H1 (cell line): ENCODE results near the gene OTOF. TPM values are rescaled to one million over a fixed set of nuclear protein-coding genes. Genes with fewer than 3 reads are reported as not detected.
A peak's percentile ranks its signal among the peaks of the same experiment; 100 is the strongest.

Experiments used
- CTCF ChIA-PET: fragments of 300-600 bp; sonication (Branson Sonifier 250); formaldehyde crosslinking; loops from one replicate; lab custom pipeline; 2021; ENCODE audit not compliant: partially characterized antibody; lab: Charles Lee
- POLR2A ChIA-PET: fragments of 300-600 bp; sonication (Branson Sonifier 250); formaldehyde crosslinking; loops from one replicate; lab custom pipeline; 2021; ENCODE audit warnings: inconsistent platforms; ENCODE audit not compliant: partially characterized antibody; lab: Charles Lee
- DNase-seq, 2 experiments: peaks; one replicate each; pipeline versions ENCODE4 v3.0.0 to v3.0.0-alpha.2; 2010 to 2022; ENCODE audit warnings: low spot score in 2 of 2, low read depth in 1 of 2, mixed read lengths in 1 of 2
- FAIRE-seq: peaks from 2 replicates; lab custom pipeline; 2011; peaks lifted over from hg19 to GRCh38; lab: Jason Lieb, UNC
- H2AFZ ChIP-seq: 2 replicates; pipeline ENCODE4 v1.8.1; 2012; ENCODE audit warnings: low read length, inconsistent platforms
- H2AK5ac ChIP-seq: 2 replicates; pipeline ENCODE4 v1.6.1; 2013; ENCODE audit warnings: low read depth, low read length
- H2BK120ac ChIP-seq: replicated peaks from 2 replicates; pipeline ENCODE3; 2013; ENCODE audit warnings: low read depth, low read length, inconsistent platforms
- H2BK12ac ChIP-seq: 2 replicates; pipeline ENCODE4 v1.6.1; 2013; ENCODE audit warnings: low read depth, low read length
- H2BK15ac ChIP-seq: 2 replicates; pipeline ENCODE4 v1.6.1; 2013; ENCODE audit warnings: low read length
- H2BK20ac ChIP-seq: 2 replicates; pipeline ENCODE4 v1.6.1; 2013; ENCODE audit warnings: low read length
- H2BK5ac ChIP-seq: 2 replicates; pipeline ENCODE4 v1.6.1; 2013; ENCODE audit warnings: low read depth, low read length
- H3K14ac ChIP-seq: 2 replicates; pipeline ENCODE4 v1.6.1; 2013; ENCODE audit warnings: inconsistent platforms; ENCODE audit not compliant: insufficient read length
- H3K18ac ChIP-seq: 2 replicates; pipeline ENCODE4 v1.6.1; 2013; ENCODE audit warnings: low read length; ENCODE audit errors: extremely low read depth
- H3K23ac ChIP-seq: 2 replicates; pipeline ENCODE4 v1.6.1; 2013; ENCODE audit warnings: inconsistent platforms; ENCODE audit not compliant: insufficient read length
- H3K23me2 ChIP-seq: 2 replicates; pipeline ENCODE4 v1.6.1; 2013; ENCODE audit warnings: low read depth, low read length
- H3K27ac ChIP-seq: 2 replicates; pipeline ENCODE4 v1.6.1; 2011; ENCODE audit warnings: low read depth, low read length, inconsistent platforms
- H3K27me3 ChIP-seq, 4 experiments: replicated peaks in 1 of 4; 1 replicate in 1 of 4; 2 replicates in 3 of 4; pipeline versions ENCODE4 v1.6.1 to v1.8.1; 2011 to 2013; ENCODE audit warnings: low read length in 3 of 4, mild to moderate bottlenecking in 3 of 4, inconsistent platforms in 2 of 4, mixed read lengths in 2 of 4, moderate library complexity in 1 of 4; ENCODE audit not compliant: control insufficient read depth in 3 of 4, insufficient read depth in 3 of 4; ENCODE audit errors: extremely low read depth in 1 of 4
- H3K36me3 ChIP-seq, 4 experiments: 2 replicates each; pipeline versions ENCODE4 v1.6.1 to v1.8.1; 2011 to 2013; ENCODE audit warnings: mild to moderate bottlenecking in 4 of 4, low read length in 3 of 4, moderate library complexity in 2 of 4, control low read depth in 1 of 4, inconsistent platforms in 1 of 4; ENCODE audit not compliant: insufficient read depth in 4 of 4, control insufficient read depth in 2 of 4
- H3K4ac ChIP-seq: replicated peaks from 2 replicates; pipeline ENCODE3; 2013; ENCODE audit warnings: low read length, low read depth, mixed read lengths, inconsistent platforms; ENCODE audit not compliant: insufficient read length
- H3K4me1 ChIP-seq, 4 experiments: replicated peaks in 1 of 4; 1 replicate in 1 of 4; 2 replicates in 3 of 4; pipeline versions ENCODE4 v1.6.1 to v1.8.1; 2011 to 2013; ENCODE audit warnings: low read length in 3 of 4, inconsistent platforms in 2 of 4, mixed read lengths in 1 of 4; ENCODE audit not compliant: insufficient read depth in 4 of 4, control insufficient read depth in 3 of 4
- H3K4me2 ChIP-seq, 2 experiments: 2 replicates each; pipeline versions ENCODE4 v1.6.1 to v1.8.1; 2011 to 2013; ENCODE audit warnings: low read depth in 2 of 2, low read length in 2 of 2, control low read depth in 1 of 2, inconsistent platforms in 1 of 2, mild to moderate bottlenecking in 1 of 2; ENCODE audit not compliant: insufficient read depth in 1 of 2
- H3K4me3 ChIP-seq, 4 experiments: fragments of 200-600, 300-600 bp in 1 of 4; sonication (generic), shearing (Covaris generic), sonication (Bioruptor Twin) in 1 of 4; 2 replicates each; pipeline versions ENCODE4 v1.5.1 to v1.8.1; 2011 to 2016; ENCODE audit warnings: low read length in 4 of 4, low read depth in 3 of 4, control low read depth in 2 of 4, inconsistent platforms in 2 of 4, mild to moderate bottlenecking in 2 of 4, mixed read lengths in 1 of 4, moderate library complexity in 1 of 4; ENCODE audit not compliant: insufficient read depth in 2 of 4; ENCODE audit errors: extremely low read depth in 1 of 4
- H3K56ac ChIP-seq: replicated peaks from 2 replicates; pipeline ENCODE3; 2013; ENCODE audit warnings: low read depth, mild to moderate bottlenecking, mixed read lengths, low read length, inconsistent platforms; ENCODE audit not compliant: insufficient read length
- H3K79me1 ChIP-seq: 2 replicates; pipeline ENCODE4 v1.6.1; 2013; ENCODE audit warnings: low read depth, low read length, control low read depth
- H3K79me2 ChIP-seq, 2 experiments: 2 replicates each; pipeline versions ENCODE4 v1.6.1 to v1.8.1; 2012 to 2013; ENCODE audit warnings: low read length in 2 of 2, mild to moderate bottlenecking in 2 of 2, inconsistent platforms in 1 of 2; ENCODE audit not compliant: insufficient read depth in 2 of 2, control insufficient read depth in 1 of 2
- H3K9ac ChIP-seq, 4 experiments: replicated peaks in 1 of 4; 1 replicate in 1 of 4; 2 replicates in 3 of 4; pipeline versions ENCODE4 v1.6.1 to v1.8.1; 2011 to 2013; ENCODE audit warnings: low read depth in 3 of 4, low read length in 3 of 4, control low read depth in 2 of 4, mild to moderate bottlenecking in 2 of 4, moderate library complexity in 2 of 4, inconsistent platforms in 1 of 4; ENCODE audit errors: extremely low read depth in 1 of 4
- H3K9me3 ChIP-seq, 2 experiments: 2 replicates each; pipeline versions ENCODE4 v1.6.1 to v1.8.1; 2012 to 2013; ENCODE audit warnings: mild to moderate bottlenecking in 2 of 2, moderate library complexity in 2 of 2, control low read depth in 1 of 2, inconsistent platforms in 1 of 2, low read depth in 1 of 2, low read length in 1 of 2, mixed read lengths in 1 of 2; ENCODE audit not compliant: insufficient read depth in 2 of 2
- H4K20me1 ChIP-seq, 2 experiments: replicated peaks in 1 of 2; 2 replicates each; pipeline versions ENCODE3 to v1.8.1; 2011 to 2013; ENCODE audit warnings: inconsistent platforms in 2 of 2, low read length in 2 of 2, mild to moderate bottlenecking in 1 of 2; ENCODE audit not compliant: insufficient read depth in 2 of 2, control insufficient read depth in 1 of 2
- H4K5ac ChIP-seq: 2 replicates; pipeline ENCODE4 v1.6.1; 2013; ENCODE audit warnings: low read length, low read depth, mixed read lengths, inconsistent platforms; ENCODE audit not compliant: insufficient read length
- H4K8ac ChIP-seq: 2 replicates; pipeline ENCODE4 v1.8.0; 2013; ENCODE audit warnings: mild to moderate bottlenecking, moderate library complexity, low read length, inconsistent platforms; ENCODE audit not compliant: insufficient read depth; ENCODE audit errors: extremely low read depth
- H4K91ac ChIP-seq: replicated peaks from 2 replicates; pipeline ENCODE3; 2013; ENCODE audit warnings: low read length, mixed read lengths, inconsistent platforms; ENCODE audit not compliant: insufficient read length
- BRCA1 ChIP-seq: IDR thresholded peaks from 2 replicates; pipeline ENCODE4 v1.6.1; 2012; ENCODE audit warnings: low read depth, low read length, improper control_type of control experiment
- CBX5 ChIP-seq: fragments of 300-800, 300-1000 bp; sonication (generic); IDR thresholded peaks from 2 replicates; pipeline ENCODE4 v1.7.1; 2016; ENCODE audit warnings: antibody characterized with exemption, low read length, low read depth
- EP300 ChIP-seq, 2 experiments: IDR thresholded peaks; 1 replicate in 1 of 2; 2 replicates in 1 of 2; pipeline ENCODE4 v1.6.1; 2011 to 2012; ENCODE audit warnings: low read depth in 2 of 2, low read length in 2 of 2, mild to moderate bottlenecking in 2 of 2, borderline replicate concordance in 1 of 2, inconsistent platforms in 1 of 2, moderate library complexity in 1 of 2
- JUN ChIP-seq: IDR thresholded peaks from 2 replicates; pipeline ENCODE4 v1.6.1; 2011; ENCODE audit warnings: low read depth, mild to moderate bottlenecking, improper control_type of control experiment, low read length
- KDM4A ChIP-seq: IDR thresholded peaks from one replicate; pipeline ENCODE4 v1.7.1; 2012; ENCODE audit warnings: low read depth, mild to moderate bottlenecking, moderate library complexity, low read length, inconsistent platforms; ENCODE audit not compliant: severe bottlenecking
- KDM5A ChIP-seq: fragments of 200-600 bp; IDR thresholded peaks from 2 replicates; pipeline ENCODE4 v1.7.1; 2012; ENCODE audit warnings: mild to moderate bottlenecking, low read length, inconsistent platforms, mixed read lengths
- NRF1 ChIP-seq: IDR thresholded peaks from 2 replicates; pipeline ENCODE4 v1.6.1; 2011; ENCODE audit warnings: mild to moderate bottlenecking, low read depth, low read length, improper control_type of control experiment
- PHF8 ChIP-seq: fragments of 200-600 bp; sonication (generic); conservative IDR thresholded peaks from 2 replicates; pipeline ENCODE4 v1.7.1; 2012; ENCODE audit warnings: low read depth, mild to moderate bottlenecking, inconsistent platforms, low read length, moderate library complexity
- POLR2A ChIP-seq, 2 experiments: IDR thresholded peaks; 1 replicate in 1 of 2; 2 replicates in 1 of 2; pipeline ENCODE4 v1.6.1; 2011; ENCODE audit warnings: low read depth in 2 of 2, low read length in 2 of 2, mild to moderate bottlenecking in 2 of 2; ENCODE audit errors: control extremely low read depth in 1 of 2
- WGBS, 2 experiments: shearing (Covaris generic) in 1 of 2; methylation state at CpG; one replicate each; pipeline versions ENCODE4 v1.1.6 to v1.1.7; 2013 to 2015; ENCODE audit warnings: low lambda C conversion rate in 2 of 2, mixed read lengths in 2 of 2, inconsistent platforms in 1 of 2, low coverage in 1 of 2, missing lambda C conversion rate in 1 of 2; ENCODE audit not compliant: insufficient replicate concordance in 2 of 2, insufficient coverage in 1 of 2, insufficient read length in 1 of 2; ENCODE audit errors: extremely low coverage in 1 of 2, missing lambda C conversion rate in 1 of 2; 5-methylcytosine and 5-hydroxymethylcytosine counted together
- polyA plus RNA-seq, 7 experiments: library from polyadenylated mRNA; depleted of rRNA in 3 of 7; stranded (reverse) in 5 of 7; unstranded in 2 of 7; fragments of >200 nt in 5 of 7; fragments of 200-250 nt in 2 of 7; gene quantifications; 1 replicate in 5 of 7; 2 replicates in 1 of 7; 4 replicates in 1 of 7; pipeline versions ENCODE4 v1.2.1 to v1.2.3, GENCODE V29; 2011 to 2013; ENCODE audit warnings: missing spikeins in 2 of 7, mixed read lengths in 2 of 7
- total RNA-seq: library from RNA; stranded (reverse); fragmentation: NEBNext Ultra II Directional; extraction: Animal tissue kit (Norgen Biotek cat#: 25700); gene quantifications from 2 replicates; pipeline ENCODE4 v1.2.1, GENCODE V29; 2021
- TF ChIP-seq, protein P1 (sequence below), 3 experiments: IDR thresholded peaks; 1 replicate in 2 of 3; 2 replicates in 1 of 3; pipeline versions ENCODE4 v1.5.1 to v1.6.1; 2011; ENCODE audit warnings: low read length in 3 of 3, mild to moderate bottlenecking in 3 of 3, inconsistent platforms in 2 of 3, low read depth in 1 of 3, moderate library complexity in 1 of 3; ENCODE audit not compliant: insufficient read depth in 1 of 3; ENCODE audit errors: control extremely low read depth in 1 of 3

OTOF gene
- total and polyA plus RNA-seq, 2 of the 8 experiments (the other 6 are each of a cell fraction or from before 2014, with no cell fraction given), result 0.06 TPM; not detected in 1

DNA sequence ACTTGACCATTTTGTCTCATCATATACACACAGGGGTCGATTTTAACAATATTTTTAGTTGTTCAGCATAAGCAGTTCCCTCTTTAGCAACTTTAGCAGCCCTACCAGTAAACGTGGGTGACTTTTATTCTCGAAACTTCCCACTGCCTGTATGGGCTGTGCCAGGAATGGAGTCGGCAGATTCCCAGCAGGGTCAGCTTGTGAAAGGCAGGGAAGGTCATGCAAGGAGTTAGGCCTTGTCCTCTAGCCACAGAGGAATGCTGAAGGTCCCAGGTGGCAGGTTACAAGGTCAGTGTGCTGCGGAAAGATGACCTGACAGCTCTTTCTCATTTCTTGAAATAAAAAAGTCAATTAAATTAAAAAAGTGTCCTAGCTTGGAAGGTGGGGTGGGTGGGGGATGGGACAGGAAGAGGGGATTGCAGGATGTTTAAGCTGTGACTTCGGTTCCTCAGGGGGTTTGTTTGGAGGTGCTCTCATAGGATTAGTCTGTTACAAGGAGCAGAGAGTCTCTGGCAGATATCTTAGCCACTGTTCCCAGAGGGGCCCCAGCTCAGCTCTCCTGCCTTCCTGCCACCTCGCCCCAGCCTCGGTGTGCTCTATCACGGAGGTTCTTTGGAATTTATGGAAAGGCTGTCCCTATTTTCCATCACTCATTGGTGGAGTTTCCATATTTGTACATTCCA, 54.8 kb downstream of the OTOF start:
- Histone ChIP-seq H3K4me2 (no peak overlapping the region), H3K4ac (no peak overlapping the region), H3K9ac (no peak overlapping the region), H2BK20ac (no peak overlapping the region), H2BK5ac (no peak overlapping the region; the same call in 1 of the 2 replicates), H3K9me3 (no peaks in the 10 kb centered on the region), H3K4me3 (no peak overlapping the region), H3K27ac (no peak overlapping the region), H3K56ac (no peak overlapping the region), H4K91ac (no peak overlapping the region), H3K36me3 (no peaks in the 10 kb centered on the region), H3K23me2 (no peaks in the 10 kb centered on the region), H2BK120ac (no peak overlapping the region), H3K27me3 (no peaks in the 10 kb centered on the region; a peak in 1 of 7 replicates), H4K20me1 (no peaks in the 10 kb centered on the region), H4K5ac (no peak overlapping the region), H2BK15ac (no peak overlapping the region), H3K79me2 (no peaks in the 10 kb centered on the region), H2AK5ac (no peak overlapping the region), H3K79me1 (no peaks in the 10 kb centered on the region), H3K18ac (no peak overlapping the region), H3K14ac (no peak overlapping the region), H2AFZ (no peak overlapping the region; the same call in none of the 2 replicates), H4K8ac (no peak overlapping the region), H3K4me1 (peaks cover 0 to 6% (median under 1%) of the 10 kb centered on the region in 4 experiments; a peak in 1 of 7 replicates), H2BK12ac (no peak overlapping the region), H3K23ac (no peak overlapping the region)
- POLR2A ChIA-PET, result interaction anchor here (1.0 kb wide), 2 partner anchors 10 to 125 kb away, joined by 3 read pairs; no protein-coding TSS in a partner anchor
- FAIRE-seq (no peak), DNase-seq (peak in 1 of 2 experiments; percentile 34)
- WGBS, 2 experiments, result 84% methylated on average over 9 of the region's 9 CpGs; no CpG with 5 or more reads in 1 of the 2 experiments
- CTCF ChIA-PET, result interaction anchor here (0.8 to 1.9 kb wide), 4 partner anchors 9 to 160 kb away, joined by 3 to 4 read pairs (median 4); no protein-coding TSS in a partner anchor
- TF ChIP-seq, protein P1, sequence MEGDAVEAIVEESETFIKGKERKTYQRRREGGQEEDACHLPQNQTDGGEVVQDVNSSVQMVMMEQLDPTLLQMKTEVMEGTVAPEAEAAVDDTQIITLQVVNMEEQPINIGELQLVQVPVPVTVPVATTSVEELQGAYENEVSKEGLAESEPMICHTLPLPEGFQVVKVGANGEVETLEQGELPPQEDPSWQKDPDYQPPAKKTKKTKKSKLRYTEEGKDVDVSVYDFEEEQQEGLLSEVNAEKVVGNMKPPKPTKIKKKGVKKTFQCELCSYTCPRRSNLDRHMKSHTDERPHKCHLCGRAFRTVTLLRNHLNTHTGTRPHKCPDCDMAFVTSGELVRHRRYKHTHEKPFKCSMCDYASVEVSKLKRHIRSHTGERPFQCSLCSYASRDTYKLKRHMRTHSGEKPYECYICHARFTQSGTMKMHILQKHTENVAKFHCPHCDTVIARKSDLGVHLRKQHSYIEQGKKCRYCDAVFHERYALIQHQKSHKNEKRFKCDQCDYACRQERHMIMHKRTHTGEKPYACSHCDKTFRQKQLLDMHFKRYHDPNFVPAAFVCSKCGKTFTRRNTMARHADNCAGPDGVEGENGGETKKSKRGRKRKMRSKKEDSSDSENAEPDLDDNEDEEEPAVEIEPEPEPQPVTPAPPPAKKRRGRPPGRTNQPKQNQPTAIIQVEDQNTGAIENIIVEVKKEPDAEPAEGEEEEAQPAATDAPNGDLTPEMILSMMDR (IDR thresholded peaks at IDR 0.05; ENCODE audit: control extremely low read depth in 1 of 3, insufficient read depth in 1 of 3, low read depth in 1 of 3, low read length in 3 of 3), result no peak
- TF ChIP-seq BRCA1 (no peak), NRF1 (no peak), EP300 (IDR thresholded peaks at IDR 0.05; ENCODE audit: borderline replicate concordance in 1 of 2, low read depth in 2 of 2, low read length in 2 of 2) (no peak), POLR2A (IDR thresholded peaks at IDR 0.05; ENCODE audit: control extremely low read depth in 1 of 2, low read depth in 2 of 2, low read length in 2 of 2) (no peak), PHF8 (no peak), KDM5A (no peak), KDM4A (no peak), CBX5 (no peak), JUN (no peak)
